CD4-positive, alpha-beta T cell treated with Interferon alpha-2 for 1 hour (primary cell): ENCODE results near the gene PIP5K1B.
A peak's percentile ranks its signal among the peaks of the same experiment; 100 is the strongest.

Experiments
- DNase-seq, 2 donors: peaks; one replicate each; pipeline ENCODE4 v3.0.0-alpha.2; 2020 to 2022

PIP5K1B gene

GRCh38 chr9:68821911-68822310, 116.9 kb downstream of the PIP5K1B start:
- no peak for DNase-seq

GRCh38 chr9:68822596-68823165, 117.6 kb downstream of the PIP5K1B start:
- no peak for DNase-seq

- no peak for DNase-seq
Measured at GRCh38 chr9:68825762-68826472, 120.9 kb downstream of the PIP5K1B start.

- no peak for DNase-seq
Measured at GRCh38 chr9:68827837-68828744, 123.1 kb downstream of the PIP5K1B start.

GRCh38 chr9:68832101-68832500, 127.1 kb downstream of the PIP5K1B start:
- DNase-seq, result no peak

GRCh38 chr9:68832861-68833518, 128.0 kb downstream of the PIP5K1B start:
- no peak for DNase-seq

GRCh38 chr9:68834931-68835520, 130.0 kb downstream of the PIP5K1B start:
- DNase-seq, result no peak

- DNase-seq, result no peak
Measured at GRCh38 chr9:68836788-68837187, 131.7 kb downstream of the PIP5K1B start.

GRCh38 chr9:68838245-68838644, 133.2 kb downstream of the PIP5K1B start:
- DNase-seq, result no peak

GRCh38 chr9:68841276-68842052, 136.4 kb downstream of the PIP5K1B start:
- DNase-seq, result no peak

- no peak for DNase-seq
Measured at GRCh38 chr9:68842568-68842967, 137.5 kb downstream of the PIP5K1B start.

- no peak for DNase-seq
Measured at GRCh38 chr9:68843239-68843638, 138.2 kb downstream of the PIP5K1B start.

- no peak for DNase-seq
Measured at GRCh38 chr9:68844157-68844556, 139.1 kb downstream of the PIP5K1B start.

- peak; percentile 18 to 21 for DNase-seq
Measured at GRCh38 chr9:68844631-68845612, 139.9 kb downstream of the PIP5K1B start.

- DNase-seq, result no peak
Measured at GRCh38 chr9:68847765-68848164, 142.7 kb downstream of the PIP5K1B start.

- no peak for DNase-seq
Measured at GRCh38 chr9:68851657-68852056, 146.6 kb downstream of the PIP5K1B start.

- DNase-seq, result no peak
Measured at GRCh38 chr9:68852941-68853340, 147.9 kb downstream of the PIP5K1B start.

- DNase-seq, result no peak
Measured at GRCh38 chr9:68859347-68859746, 154.3 kb downstream of the PIP5K1B start.

- DNase-seq, result no peak
Measured at GRCh38 chr9:68860419-68860818, 155.4 kb downstream of the PIP5K1B start.

- no peak for DNase-seq
Measured at GRCh38 chr9:68861436-68861835, 156.4 kb downstream of the PIP5K1B start.

GRCh38 chr9:68867066-68867465, 162.0 kb downstream of the PIP5K1B start:
- no peak for DNase-seq
